Measurements from ENCODE around the gene DHRSX. TPM values are rescaled to one million over a fixed set of nuclear protein-coding genes. Genes with fewer than 3 reads are reported as not detected.

Gene DHRSX
- total and polyA plus RNA-seq, 2 of the 13 experiments (the other 11 are each of a cell fraction or from before 2014, with no cell fraction given): 15.5 to 24.3 TPM

DNA sequence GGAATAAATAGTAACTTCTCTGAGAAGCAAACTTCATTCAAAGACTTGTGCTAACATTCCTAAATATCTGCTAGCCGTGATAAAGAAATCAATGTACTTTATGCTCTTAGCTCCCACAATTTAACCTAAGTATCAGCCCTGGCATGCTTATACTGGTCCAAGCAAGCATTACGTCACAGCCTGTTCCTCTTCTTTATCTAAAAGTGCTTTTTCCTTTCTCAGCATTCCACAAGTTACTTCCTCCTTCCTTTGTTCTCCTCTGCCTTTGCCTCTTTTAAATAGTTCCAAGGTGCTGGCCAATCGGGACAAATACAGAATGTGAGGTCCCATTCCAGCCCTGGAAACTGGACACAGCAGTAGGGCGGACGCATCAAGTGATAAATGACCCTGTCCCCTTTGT lies 249.6 kb downstream of the DHRSX start:
- CTCF ChIA-PET (ENCODE audit: low intra/inter-chr PET ratio, low total read pairs): no interaction called here
- no peaks in the 10 kb centered on the region for H3K4me1 ChIP-seq (ENCODE audit: insufficient read depth, low read length)
- DNase-seq (ENCODE audit: low spot score): no peak
- no peak overlapping the region for H2AFZ ChIP-seq (ENCODE audit: low read length)
- 91% methylated on average over 5 of the region's 5 CpGs for WGBS (ENCODE audit: low lambda C conversion rate)
- ATAC-seq: no peak
- in situ Hi-C loops (cut with HindIII; ENCODE audit: extremely low pct_ligation_motif_present, low pct_unique_long_range_greater_than_20kb) (no loop called here), intact Hi-C loops (cut with micrococcal nuclease; ENCODE audit: unreplicated experiment) (no loop called here)
- no peaks in the 10 kb centered on the region for H3K27me3 ChIP-seq (ENCODE audit: control insufficient read depth in 1 of 2, insufficient read depth in 2 of 2, low read length in 2 of 2)
- H4K20me1 ChIP-seq (ENCODE audit: insufficient read depth, low read length): no peaks in the 10 kb centered on the region
- no peaks in the 10 kb centered on the region for H3K36me3 ChIP-seq (replicated peaks in 1 of 2; ENCODE audit: control insufficient read depth in 1 of 2, insufficient read depth in 2 of 2, low read length in 2 of 2)
- no peak overlapping the region for H3K27ac ChIP-seq (ENCODE audit: extremely low read length, insufficient read depth, low read length)
- H3K79me2 ChIP-seq (ENCODE audit: insufficient read depth, low read length): no peaks in the 10 kb centered on the region
- FAIRE-seq: no peak
- no peaks in the 10 kb centered on the region for H3K9me3 ChIP-seq (ENCODE audit: low read length)
- H3K4me2 ChIP-seq (ENCODE audit: low read depth, low read length): no peak overlapping the region
- H3K9ac ChIP-seq (ENCODE audit: insufficient read depth, low read depth, low read length): no peak overlapping the region
- no peak for TF ChIP-seq CC2D1A (CRISPR knock-in tag; IDR thresholded peaks at IDR 0.05)
- TF ChIP-seq, protein P1, sequence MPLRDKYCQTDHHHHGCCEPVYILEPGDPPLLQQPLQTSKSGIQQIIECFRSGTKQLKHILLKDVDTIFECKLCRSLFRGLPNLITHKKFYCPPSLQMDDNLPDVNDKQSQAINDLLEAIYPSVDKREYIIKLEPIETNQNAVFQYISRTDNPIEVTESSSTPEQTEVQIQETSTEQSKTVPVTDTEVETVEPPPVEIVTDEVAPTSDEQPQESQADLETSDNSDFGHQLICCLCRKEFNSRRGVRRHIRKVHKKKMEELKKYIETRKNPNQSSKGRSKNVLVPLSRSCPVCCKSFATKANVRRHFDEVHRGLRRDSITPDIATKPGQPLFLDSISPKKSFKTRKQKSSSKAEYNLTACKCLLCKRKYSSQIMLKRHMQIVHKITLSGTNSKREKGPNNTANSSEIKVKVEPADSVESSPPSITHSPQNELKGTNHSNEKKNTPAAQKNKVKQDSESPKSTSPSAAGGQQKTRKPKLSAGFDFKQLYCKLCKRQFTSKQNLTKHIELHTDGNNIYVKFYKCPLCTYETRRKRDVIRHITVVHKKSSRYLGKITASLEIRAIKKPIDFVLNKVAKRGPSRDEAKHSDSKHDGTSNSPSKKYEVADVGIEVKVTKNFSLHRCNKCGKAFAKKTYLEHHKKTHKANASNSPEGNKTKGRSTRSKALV (CRISPR knock-in tag; IDR thresholded peaks at IDR 0.05): no peak
- no peak for TF ChIP-seq HNRNPH1 (optimal IDR thresholded peaks at IDR 0.05; ENCODE audit: low read depth, low read length)
- TF ChIP-seq KDM5A (IDR thresholded peaks at IDR 0.05; ENCODE audit: borderline replicate concordance, low read length): no peak
- TF ChIP-seq TBX2 (CRISPR knock-in tag; IDR thresholded peaks at IDR 0.05; ENCODE audit: borderline replicate concordance): no peak
- TF ChIP-seq, protein P2, sequence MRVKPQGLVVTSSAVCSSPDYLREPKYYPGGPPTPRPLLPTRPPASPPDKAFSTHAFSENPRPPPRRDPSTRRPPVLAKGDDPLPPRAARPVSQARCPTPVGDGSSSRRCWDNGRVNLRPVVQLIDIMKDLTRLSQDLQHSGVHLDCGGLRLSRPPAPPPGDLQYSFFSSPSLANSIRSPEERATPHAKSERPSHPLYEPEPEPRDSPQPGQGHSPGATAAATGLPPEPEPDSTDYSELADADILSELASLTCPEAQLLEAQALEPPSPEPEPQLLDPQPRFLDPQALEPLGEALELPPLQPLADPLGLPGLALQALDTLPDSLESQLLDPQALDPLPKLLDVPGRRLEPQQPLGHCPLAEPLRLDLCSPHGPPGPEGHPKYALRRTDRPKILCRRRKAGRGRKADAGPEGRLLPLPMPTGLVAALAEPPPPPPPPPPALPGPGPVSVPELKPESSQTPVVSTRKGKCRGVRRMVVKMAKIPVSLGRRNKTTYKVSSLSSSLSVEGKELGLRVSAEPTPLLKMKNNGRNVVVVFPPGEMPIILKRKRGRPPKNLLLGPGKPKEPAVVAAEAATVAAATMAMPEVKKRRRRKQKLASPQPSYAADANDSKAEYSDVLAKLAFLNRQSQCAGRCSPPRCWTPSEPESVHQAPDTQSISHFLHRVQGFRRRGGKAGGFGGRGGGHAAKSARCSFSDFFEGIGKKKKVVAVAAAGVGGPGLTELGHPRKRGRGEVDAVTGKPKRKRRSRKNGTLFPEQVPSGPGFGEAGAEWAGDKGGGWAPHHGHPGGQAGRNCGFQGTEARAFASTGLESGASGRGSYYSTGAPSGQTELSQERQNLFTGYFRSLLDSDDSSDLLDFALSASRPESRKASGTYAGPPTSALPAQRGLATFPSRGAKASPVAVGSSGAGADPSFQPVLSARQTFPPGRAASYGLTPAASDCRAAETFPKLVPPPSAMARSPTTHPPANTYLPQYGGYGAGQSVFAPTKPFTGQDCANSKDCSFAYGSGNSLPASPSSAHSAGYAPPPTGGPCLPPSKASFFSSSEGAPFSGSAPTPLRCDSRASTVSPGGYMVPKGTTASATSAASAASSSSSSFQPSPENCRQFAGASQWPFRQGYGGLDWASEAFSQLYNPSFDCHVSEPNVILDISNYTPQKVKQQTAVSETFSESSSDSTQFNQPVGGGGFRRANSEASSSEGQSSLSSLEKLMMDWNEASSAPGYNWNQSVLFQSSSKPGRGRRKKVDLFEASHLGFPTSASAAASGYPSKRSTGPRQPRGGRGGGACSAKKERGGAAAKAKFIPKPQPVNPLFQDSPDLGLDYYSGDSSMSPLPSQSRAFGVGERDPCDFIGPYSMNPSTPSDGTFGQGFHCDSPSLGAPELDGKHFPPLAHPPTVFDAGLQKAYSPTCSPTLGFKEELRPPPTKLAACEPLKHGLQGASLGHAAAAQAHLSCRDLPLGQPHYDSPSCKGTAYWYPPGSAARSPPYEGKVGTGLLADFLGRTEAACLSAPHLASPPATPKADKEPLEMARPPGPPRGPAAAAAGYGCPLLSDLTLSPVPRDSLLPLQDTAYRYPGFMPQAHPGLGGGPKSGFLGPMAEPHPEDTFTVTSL (CRISPR knock-in tag; IDR thresholded peaks at IDR 0.05; ENCODE audit: borderline replicate concordance): no peak
- no peak for TF ChIP-seq NR2F2 (IDR thresholded peaks at IDR 0.05; ENCODE audit: borderline replicate concordance, low read depth)
- TF ChIP-seq NCOA2 (CRISPR knock-in tag; IDR thresholded peaks at IDR 0.05): no peak
- no peak for TF ChIP-seq AGO2 (optimal IDR thresholded peaks at IDR 0.05; ENCODE audit: low read depth, low read length)
- TF ChIP-seq RFX5 (IDR thresholded peaks at IDR 0.05; ENCODE audit: low read depth, low read length): no peak
- TF ChIP-seq MYNN (CRISPR knock-in tag; IDR thresholded peaks at IDR 0.05; ENCODE audit: low read depth): no peak
- TF ChIP-seq, protein P3, sequence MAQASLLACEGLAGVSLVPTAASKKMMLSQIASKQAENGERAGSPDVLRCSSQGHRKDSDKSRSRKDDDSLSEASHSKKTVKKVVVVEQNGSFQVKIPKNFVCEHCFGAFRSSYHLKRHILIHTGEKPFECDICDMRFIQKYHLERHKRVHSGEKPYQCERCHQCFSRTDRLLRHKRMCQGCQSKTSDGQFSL (CRISPR knock-in tag; IDR thresholded peaks at IDR 0.05): no peak
- TF ChIP-seq, protein P4, sequence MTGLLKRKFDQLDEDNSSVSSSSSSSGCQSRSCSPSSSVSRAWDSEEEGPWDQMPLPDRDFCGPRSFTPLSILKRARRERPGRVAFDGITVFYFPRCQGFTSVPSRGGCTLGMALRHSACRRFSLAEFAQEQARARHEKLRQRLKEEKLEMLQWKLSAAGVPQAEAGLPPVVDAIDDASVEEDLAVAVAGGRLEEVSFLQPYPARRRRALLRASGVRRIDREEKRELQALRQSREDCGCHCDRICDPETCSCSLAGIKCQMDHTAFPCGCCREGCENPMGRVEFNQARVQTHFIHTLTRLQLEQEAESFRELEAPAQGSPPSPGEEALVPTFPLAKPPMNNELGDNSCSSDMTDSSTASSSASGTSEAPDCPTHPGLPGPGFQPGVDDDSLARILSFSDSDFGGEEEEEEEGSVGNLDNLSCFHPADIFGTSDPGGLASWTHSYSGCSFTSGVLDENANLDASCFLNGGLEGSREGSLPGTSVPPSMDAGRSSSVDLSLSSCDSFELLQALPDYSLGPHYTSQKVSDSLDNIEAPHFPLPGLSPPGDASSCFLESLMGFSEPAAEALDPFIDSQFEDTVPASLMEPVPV (CRISPR knock-in tag; IDR thresholded peaks at IDR 0.05): no peak
- TF ChIP-seq, protein P5, sequence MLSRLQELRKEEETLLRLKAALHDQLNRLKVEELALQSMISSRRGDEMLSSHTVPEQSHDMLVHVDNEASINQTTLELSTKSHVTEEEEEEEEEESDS (CRISPR knock-in tag; IDR thresholded peaks at IDR 0.05; ENCODE audit: borderline replicate concordance): no peak
- TF ChIP-seq ZNF781 (CRISPR knock-in tag; IDR thresholded peaks at IDR 0.05; ENCODE audit: borderline replicate concordance, not compliant biosample characterization): no peak
- no peak overlapping the region for H3K4me3 ChIP-seq (replicated peaks in 1 of 3; ENCODE audit: insufficient read depth in 1 of 3, low read depth in 2 of 3, low read length in 3 of 3)
- BruUV-seq (replicated peaks): no TSS peak
- POLR2A ChIA-PET: no interaction called here

All from HepG2 (cell line).